Fibroblast of skin of right quadriceps (primary cell): ENCODE measurements around the gene AGL.
"Not testable (repeated sequence)": the region's sequence is repeated elsewhere in the genome, so short reads cannot be mapped to it uniquely, and the experiment has no call there.

Experiments used
- DNase-seq: peaks from one replicate; pipeline ENCODE4 v3.0.0-alpha.2; 2013

The AGL gene

DNA sequence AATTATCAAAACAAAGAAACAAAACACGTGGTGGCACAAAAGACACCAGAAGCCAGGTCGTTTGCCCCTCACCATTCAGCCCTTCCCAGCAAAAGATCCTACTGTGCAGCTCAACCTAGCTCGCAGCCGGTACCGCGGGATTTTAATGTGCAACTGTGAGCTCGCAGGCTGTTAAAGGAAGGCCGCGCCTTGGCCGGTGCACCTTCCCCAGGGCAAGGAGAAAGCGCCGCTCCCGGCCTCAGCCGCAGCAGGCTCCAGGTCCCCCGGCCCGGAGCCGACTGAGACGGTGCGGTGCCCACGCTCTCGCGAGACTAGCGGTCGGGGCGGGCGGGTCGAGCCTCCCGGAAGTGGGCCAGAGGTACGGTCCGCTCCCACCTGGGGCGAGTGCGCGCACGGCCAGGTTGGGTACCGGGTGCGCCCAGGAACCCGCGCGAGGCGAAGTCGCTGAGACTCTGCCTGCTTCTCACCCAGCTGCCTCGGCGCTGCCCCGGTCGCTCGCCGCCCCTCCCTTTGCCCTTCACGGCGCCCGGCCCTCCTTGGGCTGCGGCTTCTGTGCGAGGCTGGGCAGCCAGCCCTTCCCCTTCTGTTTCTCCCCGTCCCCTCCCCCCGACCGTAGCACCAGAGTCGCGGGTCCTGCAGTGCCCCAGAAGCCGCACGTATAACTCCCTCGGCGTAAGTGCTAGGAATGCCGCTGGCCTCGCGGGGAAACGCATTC lies at the start of gene AGL:
TSS of gene AGL (plus strand) at position 618 of the 715 bp plus-strand sequence. CDS start 682 bp downstream, outside the sequence.
- DNase-seq, result peak; percentile 74

DNA sequence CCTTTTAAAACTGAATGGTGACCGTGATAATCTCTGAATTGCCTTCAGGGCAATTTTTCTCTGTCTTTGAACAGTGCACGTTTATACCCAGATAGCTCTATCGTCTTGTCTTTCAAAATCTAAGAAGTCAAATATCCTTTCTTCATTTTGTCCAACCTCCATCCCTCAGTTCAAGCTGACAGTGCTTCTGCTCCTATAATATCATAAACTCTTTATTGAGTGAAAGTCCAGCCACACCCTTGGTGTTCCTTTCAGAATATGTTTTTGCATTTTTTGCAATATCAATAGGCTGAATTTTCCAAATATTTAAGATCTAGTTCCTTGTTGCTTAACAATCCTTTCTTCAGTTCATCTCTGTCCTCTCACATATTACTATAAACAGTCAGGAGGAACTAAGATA lies 48.6 kb upstream of the AGL start:
- no peak for DNase-seq

GRCh38 chr1:99806882-99807281 lies 43.3 kb upstream of the AGL start:
- DNase-seq, result no peak

GRCh38 chr1:99808391-99809115 lies 41.6 kb upstream of the AGL start:
- peak; percentile 96 for DNase-seq

- no peak for DNase-seq
Observed at GRCh38 chr1:99811075-99811474, 39.1 kb upstream of the AGL start.

GRCh38 chr1:99811747-99812146 lies 38.4 kb upstream of the AGL start:
- DNase-seq, result no peak

GRCh38 chr1:99814373-99814900 lies 35.7 kb upstream of the AGL start:
- no peak for DNase-seq

DNA sequence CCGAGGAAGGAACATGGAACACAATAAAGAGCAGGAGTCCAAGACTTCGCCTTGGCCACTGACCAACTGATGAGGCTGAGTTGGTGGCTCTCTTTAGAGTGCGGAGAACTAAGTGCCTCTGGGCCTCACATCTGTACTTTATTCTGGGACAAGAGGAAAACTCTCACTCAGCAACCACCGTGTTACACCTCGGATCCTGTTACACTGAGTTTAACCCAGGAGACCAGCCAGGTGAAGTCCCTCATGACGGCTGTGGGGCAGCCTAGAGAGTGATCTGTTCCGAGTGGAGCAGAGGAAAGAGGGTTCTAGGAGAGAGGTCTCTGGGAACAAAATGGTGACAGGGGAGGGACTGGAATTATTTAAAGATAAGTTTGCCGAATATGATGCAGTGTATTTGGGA lies 33.5 kb upstream of the AGL start:
- DNase-seq, result no peak

DNA sequence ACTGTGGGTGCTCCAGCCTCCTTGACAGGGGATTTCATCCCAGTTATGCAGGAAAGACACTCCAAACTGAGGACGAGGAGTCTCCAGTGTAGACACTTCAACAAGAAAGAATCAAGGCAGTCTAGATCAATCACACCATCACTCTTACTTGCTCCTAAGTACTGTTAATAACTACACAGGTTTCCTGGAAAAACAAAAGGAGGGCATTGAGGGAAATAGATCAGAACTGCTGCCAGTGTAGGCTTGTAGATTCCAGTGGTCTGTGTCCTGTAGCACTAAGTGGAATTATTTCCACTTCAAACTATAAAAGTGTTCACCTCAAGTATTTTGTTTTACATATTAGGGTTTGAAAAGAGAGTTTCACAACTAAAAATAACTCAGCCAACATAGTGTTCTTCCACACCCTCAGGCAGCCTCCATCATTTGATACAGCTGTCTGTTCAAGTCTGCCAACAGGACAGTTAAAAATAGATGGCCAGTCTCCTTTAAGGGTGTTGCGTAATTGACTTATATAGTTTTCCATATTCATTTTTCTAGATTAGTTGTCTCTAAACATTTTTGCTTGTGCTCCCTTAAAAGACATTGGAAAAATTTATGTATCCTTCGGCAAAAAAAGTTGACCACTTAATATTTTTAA lies 32.0 kb upstream of the AGL start:
- peak; percentile 10 for DNase-seq

DNA sequence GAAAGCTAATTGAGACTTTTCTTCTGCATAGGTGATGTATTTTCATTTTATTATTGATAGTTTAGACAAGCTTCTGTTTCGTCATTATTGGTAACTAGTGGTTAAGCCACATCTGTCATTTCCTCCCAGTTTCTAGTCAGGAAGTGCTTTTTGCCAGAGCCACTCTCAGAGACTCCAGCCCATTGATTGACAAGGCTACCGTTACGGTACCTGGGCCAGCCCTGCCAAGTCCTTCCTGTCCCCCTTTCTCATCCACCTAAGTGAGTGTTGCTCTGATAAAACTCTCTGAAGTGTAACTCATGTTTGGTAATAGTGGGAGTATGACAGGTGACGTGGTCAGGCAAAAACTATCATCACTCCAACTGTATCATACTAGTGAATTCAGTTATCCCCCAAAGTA lies 29.6 kb upstream of the AGL start:
- no peak for DNase-seq

GRCh38 chr1:99825098-99825497 lies 25.1 kb upstream of the AGL start:
- no peak for DNase-seq

GRCh38 chr1:99825702-99826101 lies 24.5 kb upstream of the AGL start:
- no peak for DNase-seq

- no peak for DNase-seq
Observed at GRCh38 chr1:99827970-99828369, 22.2 kb upstream of the AGL start.

GRCh38 chr1:99829269-99829668 lies 20.9 kb upstream of the AGL start:
- no peak for DNase-seq

GRCh38 chr1:99833911-99834310 lies 16.2 kb upstream of the AGL start:
- DNase-seq, result not testable (repeated sequence)

GRCh38 chr1:99836171-99837103 lies 13.7 kb upstream of the AGL start:
- DNase-seq, result not testable (repeated sequence)

GRCh38 chr1:99840353-99840752 lies 9.8 kb upstream of the AGL start:
- not testable (repeated sequence) for DNase-seq

DNA sequence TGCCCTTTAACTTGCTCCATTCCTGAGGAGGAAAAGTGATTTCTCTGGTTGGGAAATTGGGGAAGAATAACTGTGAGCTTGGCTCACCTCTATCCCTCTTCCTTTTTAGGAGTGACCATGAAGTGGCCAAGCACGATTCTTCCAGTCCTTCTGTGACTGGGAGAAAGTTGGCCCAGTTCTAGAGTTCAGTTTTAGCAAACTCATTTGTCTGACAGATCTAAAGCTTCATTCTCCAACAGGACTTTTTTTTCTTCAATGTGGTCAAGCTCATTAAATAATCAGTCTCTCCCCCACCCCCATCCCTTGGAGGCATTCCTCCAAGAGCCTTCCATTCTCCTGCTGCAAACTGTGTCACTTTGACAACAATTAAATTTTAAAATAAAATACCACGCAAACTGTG lies 6.4 kb upstream of the AGL start:
- no peak for DNase-seq

DNA sequence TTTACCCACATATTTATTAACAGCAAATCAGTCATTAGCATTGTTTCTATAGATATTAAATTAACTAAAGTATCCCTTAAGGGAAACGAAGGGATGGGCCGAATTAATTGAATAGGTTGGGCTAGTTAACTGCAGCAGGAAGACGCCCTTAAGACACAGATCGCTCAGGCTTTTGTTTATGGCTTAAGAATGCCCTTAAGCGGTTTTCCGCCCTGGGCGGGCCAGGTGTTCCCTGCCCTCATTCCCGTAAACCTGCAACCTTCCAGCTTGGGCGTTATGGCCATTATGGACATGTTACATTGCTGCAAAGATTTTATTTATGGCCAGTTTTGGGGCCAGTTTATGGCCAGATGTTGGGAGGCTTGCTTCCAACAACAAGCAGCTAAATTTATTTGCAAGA lies 5.0 kb upstream of the AGL start:
- not testable (repeated sequence) for DNase-seq

- no peak for DNase-seq
Observed at GRCh38 chr1:99849413-99849743, 783 bp upstream of the AGL start.

DNA sequence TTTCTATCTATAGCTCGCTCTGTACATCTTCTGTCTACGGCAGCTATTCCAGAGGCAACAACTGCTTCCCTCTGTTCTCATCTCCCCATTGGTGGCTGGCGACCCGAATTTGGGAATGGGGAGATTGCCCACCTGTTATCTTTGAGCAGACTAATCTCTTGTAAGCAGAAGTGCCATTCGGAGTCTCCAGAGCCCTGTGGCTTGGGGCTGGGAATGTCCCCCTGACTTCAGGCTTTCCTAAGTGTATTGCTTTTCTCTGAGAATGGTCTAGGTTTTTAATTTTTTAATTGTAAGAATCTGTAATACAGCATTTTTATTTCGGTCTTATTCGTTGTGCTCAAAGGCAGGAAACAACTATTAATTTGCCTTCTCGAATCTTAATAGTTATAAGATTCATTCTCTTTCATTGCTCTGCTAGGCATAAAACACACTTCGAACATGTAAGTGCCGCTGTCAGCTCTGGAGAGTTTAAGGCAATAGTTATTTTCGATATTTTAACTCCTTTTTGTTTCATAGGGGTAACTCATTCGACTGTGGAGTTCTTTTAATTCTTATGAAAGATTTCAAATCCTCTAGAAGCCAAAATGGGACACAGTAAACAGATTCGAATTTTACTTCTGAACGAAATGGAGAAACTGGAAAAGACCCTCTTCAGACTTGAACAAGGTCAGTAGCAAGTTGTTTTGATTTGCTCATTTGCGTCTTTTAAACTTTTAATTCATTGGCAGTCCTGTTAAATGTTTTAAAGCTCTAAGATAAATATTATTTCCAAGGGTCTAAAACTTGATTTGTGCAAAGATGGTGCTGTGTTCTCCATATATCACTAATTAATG lies 514 bp downstream of the AGL start:
- peak; percentile 1 for DNase-seq
